ENCODE data around the gene ABCF2.

GRCh38 chr7:151178236-151178635 lies 48.8 kb downstream of the ABCF2 start:
- TF ChIP-seq, protein P1, sequence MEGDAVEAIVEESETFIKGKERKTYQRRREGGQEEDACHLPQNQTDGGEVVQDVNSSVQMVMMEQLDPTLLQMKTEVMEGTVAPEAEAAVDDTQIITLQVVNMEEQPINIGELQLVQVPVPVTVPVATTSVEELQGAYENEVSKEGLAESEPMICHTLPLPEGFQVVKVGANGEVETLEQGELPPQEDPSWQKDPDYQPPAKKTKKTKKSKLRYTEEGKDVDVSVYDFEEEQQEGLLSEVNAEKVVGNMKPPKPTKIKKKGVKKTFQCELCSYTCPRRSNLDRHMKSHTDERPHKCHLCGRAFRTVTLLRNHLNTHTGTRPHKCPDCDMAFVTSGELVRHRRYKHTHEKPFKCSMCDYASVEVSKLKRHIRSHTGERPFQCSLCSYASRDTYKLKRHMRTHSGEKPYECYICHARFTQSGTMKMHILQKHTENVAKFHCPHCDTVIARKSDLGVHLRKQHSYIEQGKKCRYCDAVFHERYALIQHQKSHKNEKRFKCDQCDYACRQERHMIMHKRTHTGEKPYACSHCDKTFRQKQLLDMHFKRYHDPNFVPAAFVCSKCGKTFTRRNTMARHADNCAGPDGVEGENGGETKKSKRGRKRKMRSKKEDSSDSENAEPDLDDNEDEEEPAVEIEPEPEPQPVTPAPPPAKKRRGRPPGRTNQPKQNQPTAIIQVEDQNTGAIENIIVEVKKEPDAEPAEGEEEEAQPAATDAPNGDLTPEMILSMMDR (conservative IDR thresholded peaks at IDR 0.05; ENCODE audit: low read length) = no peak
- TF ChIP-seq EZH2phosphoT487 (IDR thresholded peaks at IDR 0.05; ENCODE audit: borderline replicate concordance, low read depth, low read length) = no peak

Measured in OCI-LY7 (cell line).